Activated CD8-positive, alpha-beta memory T cell treated with anti-CD3 and anti-CD28 coated beads for 48 hours (primary cell): ENCODE results near the gene DAAM2.

Experiments
- DNase-seq, 3 experiments: peaks; one replicate each; pipeline ENCODE4 v3.0.0-alpha.2; 2020; ENCODE audit warnings: low read depth in 2 of 3, low spot score in 2 of 3

DAAM2 gene

GRCh38 chr6:39787322-39787721 is 4.9 kb upstream of the DAAM2 start:
- no peak for DNase-seq

DNA sequence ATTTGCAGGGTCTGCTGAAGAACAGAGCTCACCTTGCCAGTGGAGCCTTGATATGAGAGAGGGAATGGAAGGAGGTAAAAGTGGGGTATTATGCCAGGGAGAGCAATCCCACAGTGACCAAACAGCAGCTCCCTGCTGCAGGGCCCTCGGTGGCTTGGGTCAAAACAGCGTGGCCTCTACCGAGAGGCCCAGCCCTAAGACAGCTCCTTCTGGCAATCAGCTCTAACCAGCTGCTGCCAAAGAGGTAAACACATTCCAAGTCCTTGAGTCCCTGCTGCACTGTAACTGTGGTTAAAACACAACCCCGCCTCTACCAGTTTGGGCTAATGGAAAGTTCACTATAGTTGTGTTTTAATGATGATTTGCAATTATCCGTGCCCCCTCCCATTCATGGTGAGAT is 1.4 kb upstream of the DAAM2 start:
- DNase-seq, result no peak

- DNase-seq, result no peak
Observed at GRCh38 chr6:39791311-39791710, 865 bp upstream of the DAAM2 start.

- DNase-seq, result no peak
Observed at GRCh38 chr6:39792540-39793450, 619 bp downstream of the DAAM2 start.

- no peak for DNase-seq
Observed at GRCh38 chr6:39793516-39793915, 1.3 kb downstream of the DAAM2 start.

DNA sequence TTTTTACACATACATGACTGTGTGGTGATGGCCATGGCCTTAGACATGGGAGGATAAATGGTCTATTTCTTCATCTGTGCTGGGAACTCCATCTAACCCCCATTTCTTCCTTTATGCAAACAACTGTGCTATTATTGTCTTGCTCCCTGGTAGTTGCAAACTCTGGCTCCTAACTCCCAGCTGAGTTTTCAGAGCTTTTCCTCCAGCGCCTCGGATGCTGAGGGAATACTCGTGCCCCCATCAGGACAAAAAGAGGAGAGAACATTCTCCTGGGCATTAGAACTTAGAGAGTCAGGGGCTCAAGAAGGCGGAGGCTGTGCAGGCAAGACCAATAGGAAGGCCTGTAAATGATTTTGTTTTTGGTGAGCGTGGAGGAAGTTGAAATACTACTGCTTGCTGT is 2.1 kb downstream of the DAAM2 start:
- no peak for DNase-seq

DNA sequence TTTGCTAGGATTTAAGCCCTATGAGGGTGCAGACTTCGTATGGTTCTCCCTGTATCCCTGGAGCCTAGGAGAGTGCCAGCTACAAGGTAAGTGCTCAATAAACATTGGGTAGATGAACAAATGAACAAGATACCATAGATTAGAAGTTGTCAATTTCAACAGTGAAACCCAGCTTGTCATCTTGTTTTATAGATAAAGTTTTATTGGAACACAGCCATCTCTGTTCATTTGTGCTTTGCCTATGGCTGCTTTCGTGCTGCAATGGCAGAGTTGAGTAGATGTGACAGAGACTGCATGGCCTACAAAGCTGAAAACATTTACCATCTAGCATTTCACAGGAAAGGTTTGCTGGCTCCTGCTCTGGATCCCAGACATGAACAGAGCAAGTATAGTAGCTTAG is 5.6 kb downstream of the DAAM2 start:
- no peak for DNase-seq

DNA sequence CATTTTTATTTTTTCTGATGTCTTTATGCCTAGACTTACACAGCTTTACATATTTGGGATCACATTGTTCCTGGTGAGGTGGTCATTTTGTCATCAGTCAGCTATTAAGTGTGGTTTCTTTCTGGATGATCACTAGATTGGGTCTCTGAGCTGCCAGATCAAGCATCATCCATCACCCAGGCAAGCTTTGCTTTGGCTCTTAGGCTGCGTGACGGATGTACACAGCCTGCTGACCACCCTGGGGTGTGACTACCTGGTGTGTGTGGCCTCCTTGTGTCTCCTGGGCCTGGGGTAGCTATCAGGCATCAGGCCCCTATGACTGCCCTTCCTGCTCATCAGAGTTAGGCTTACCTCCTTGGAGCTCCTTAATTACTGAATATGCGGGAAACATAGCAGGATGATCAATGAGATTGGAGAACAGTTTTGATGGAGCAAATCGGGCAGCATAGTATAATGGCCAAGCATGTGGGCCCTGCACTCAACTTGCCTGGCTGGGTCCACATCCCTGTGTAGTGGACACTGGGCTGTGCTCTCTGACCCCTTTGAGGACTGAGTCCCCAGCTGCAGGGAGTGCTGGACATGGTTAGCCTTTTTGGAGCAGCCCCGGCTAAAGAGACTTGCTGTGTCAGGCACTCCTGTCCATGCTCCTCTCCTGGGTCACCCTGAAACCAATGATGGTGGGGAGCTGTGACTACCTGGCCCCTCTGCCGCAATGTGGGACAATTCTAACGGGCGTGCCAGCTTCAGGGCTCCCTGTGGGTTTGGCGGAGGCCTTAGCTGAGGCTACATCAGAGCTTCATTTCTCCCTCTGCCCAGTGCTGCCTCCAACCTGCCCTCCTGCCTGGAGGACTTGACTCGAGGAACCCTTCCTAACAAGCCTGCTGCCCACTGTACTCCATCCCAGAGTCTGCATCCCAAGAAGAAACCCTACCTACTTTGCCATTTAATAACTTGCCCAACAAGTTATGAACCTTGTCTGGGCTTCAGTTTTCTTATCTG is 8.2 kb downstream of the DAAM2 start:
- DNase-seq, result no peak

DNA sequence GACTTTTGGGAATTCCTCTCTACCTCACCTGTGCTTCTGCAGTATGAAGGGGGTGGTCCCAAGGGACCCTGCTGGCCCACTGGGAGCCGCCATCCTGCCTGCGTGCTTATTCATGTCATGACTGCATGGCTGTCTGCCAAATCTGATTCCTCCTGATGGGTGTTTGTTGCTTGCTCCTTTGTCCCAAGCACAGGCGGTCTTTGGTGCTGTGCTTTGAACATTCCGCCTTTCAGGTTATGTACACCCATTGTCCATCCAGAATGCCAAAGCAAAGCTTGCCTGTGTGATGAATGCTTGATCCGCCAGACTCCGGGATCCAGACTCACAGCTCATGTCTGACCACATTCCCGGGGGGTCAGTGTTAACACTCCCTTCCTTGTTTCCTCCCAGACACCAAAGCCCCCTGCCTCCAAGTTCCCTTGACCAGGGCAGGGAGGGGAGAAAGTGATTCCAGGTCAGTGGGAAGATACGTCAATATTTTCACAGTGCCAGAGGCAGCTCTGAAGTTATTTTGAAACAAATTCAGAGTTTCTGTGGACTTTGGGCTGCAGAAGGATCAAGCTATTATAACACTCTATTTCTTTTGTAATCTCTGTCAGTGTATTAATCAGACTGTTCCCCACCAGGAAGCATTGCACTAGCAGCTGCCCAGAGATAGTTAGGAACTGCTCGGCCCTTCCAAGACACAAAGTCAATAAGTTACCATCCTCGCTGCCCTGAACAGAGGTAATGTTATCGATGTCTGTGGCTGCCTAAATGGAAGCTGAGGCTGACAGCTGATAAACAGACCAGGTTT is 9.5 kb downstream of the DAAM2 start:
- DNase-seq, result no peak

GRCh38 chr6:39803872-39804271 is 11.7 kb downstream of the DAAM2 start:
- DNase-seq, result no peak

GRCh38 chr6:39804466-39805065 is 12.4 kb downstream of the DAAM2 start:
- DNase-seq, result no peak

DNA sequence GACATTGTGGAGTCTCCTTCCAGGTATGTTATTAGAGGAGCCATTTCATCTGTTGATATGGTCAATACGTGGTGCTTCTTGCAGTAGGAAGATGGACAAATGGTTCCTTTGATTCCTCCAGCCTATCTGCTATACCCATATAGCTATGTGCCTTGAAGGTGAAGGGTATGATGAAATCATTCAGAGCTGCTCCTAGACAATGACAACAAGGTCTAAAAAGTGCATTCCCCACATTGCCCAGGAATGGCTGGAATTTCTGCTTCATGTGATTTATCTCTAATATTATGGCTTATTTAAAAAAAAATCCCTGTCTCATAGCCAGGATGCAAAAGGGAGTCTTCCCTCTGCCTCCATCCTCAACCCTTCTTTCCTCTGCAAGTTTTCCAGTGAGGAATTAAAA is 14.1 kb downstream of the DAAM2 start:
- DNase-seq, result no peak

DNA sequence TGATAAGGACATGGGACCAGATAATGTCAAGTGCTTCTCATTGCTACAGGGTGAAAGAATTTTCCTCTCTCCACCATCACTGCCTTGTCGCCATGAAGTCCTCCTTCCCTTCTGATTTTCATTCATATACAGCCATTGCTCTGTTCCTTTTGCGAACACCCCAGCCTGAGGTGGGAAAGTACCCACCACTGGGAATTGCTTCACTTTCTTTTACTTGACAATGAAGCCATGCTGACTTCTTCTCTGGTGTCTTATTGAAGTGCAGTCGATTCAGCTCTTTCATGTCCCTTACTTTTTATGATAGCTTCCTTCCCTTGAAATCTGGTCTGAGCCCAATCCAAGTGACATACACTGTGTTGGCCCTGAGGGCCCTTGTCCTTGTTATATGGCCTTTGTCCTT is 16.2 kb downstream of the DAAM2 start:
- DNase-seq, result no peak

DNA sequence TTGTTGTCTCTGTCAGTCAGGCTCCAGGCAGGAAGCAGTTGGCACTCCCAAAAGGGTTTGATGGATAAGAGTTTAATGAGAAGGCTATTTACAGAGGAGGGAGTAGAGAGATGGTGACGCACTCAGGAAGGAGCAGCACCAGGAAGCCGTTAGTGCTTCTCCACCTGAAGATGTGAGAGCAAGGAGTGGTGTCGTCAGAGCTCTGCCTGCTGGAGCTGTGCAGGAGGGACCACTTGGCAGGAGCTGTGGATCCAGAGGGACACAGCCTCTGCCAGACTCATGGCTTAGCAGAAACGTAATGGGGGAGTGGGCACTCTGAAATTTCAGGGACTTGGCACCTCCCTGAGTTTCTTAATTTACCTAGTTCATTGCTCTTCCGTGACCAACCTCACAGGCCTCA is 16.8 kb downstream of the DAAM2 start:
- no peak for DNase-seq

DNA sequence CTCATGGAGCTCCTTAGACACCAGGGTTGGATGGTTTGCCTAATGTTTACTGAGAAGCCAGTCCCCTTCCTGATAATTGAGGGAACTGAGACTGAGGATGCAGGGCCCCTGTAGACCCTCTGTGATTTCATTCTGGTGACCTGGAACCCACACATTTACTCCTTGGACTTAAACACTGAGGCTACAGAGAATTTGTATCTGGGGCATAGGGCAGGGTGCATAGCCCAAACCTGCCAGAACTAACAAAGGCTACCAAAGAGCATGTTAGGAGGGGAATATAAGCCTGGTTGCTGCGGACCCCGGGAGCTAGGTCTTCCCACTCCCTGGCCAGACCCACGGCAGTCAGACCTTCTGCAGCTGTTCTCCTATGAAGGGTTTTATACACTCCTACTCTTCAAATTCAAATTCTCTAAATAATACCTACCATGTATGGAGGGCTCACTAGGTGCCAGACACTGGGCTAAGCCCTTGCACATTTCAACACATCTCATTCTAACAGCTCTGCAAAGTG is 19.7 kb downstream of the DAAM2 start:
- DNase-seq, result no peak

- DNase-seq, result no peak
Observed at GRCh38 chr6:39812496-39812852, 20.3 kb downstream of the DAAM2 start.

GRCh38 chr6:39812853-39813533 is 20.8 kb downstream of the DAAM2 start:
- DNase-seq, result no peak

DNA sequence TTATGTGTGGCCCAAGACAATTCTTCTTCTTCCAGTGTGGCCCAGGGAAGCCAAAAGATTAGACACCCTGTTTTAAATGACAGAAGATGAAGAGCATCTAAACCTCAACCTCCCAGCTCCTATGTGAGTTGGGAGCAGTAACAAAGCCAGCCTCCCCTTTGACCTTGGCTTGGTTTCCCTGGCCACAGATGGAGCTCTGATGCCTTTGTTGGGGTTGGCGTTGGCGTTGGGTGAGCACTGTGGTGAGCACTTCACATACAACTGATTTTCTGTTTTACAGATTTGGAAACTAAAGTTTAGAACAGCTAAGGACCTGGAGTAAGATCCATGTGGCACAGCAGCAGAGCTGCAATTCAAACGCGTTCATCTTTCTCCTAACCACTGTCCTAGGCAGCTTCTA is 22.1 kb downstream of the DAAM2 start:
- DNase-seq, result no peak

- DNase-seq, result no peak
Observed at GRCh38 chr6:39815356-39815755, 23.2 kb downstream of the DAAM2 start.

DNA sequence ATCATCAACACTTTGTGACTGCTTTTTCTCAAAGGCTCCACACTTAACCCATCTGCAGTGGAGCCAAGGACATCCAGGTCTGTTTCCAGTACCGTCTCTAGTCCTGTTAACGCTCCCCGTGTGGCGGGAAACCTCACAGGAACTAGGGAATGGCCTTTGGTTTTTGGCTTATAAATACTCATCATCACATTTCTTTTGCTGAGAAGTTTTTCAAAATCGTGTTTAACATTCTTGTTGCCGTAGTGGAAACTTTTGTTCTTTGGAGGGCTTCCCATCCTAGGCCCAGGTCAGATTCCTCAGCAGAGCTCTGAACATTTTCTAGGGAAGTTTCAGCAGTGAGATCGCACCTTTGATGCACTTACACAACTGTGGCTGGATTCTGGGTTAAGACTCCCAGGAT is 24.6 kb downstream of the DAAM2 start:
- DNase-seq, result no peak
